BLaER1 (cell line): Measurements from ENCODE around the gene PLCG2.

Experiments
- H3K27ac ChIP-seq: shearing (Covaris generic); formaldehyde crosslinking; 2 replicates; pipeline ENCODE4 v1.8.1; 2022
- H3K27me3 ChIP-seq: shearing (Covaris generic); formaldehyde crosslinking; 2 replicates; pipeline ENCODE4 v1.8.1; 2022
- H3K36me3 ChIP-seq: shearing (Covaris generic); formaldehyde crosslinking; 2 replicates; pipeline ENCODE4 v1.8.1; 2022
- H3K4me1 ChIP-seq: shearing (Covaris generic); formaldehyde crosslinking; 2 replicates; pipeline ENCODE4 v1.8.1; 2022
- H3K4me2 ChIP-seq: shearing (Covaris generic); formaldehyde crosslinking; 2 replicates; pipeline ENCODE4 v1.8.1; 2022
- H3K4me3 ChIP-seq: shearing (Covaris generic); formaldehyde crosslinking; 2 replicates; pipeline ENCODE4 v1.8.1; 2022
- H3K9ac ChIP-seq: shearing (Covaris generic); formaldehyde crosslinking; 2 replicates; pipeline ENCODE4 v1.8.1; 2022
- H3K9me3 ChIP-seq: shearing (Covaris generic); formaldehyde crosslinking; 2 replicates; pipeline ENCODE4 v1.8.1; 2022
- H4K20me1 ChIP-seq: shearing (Covaris generic); formaldehyde crosslinking; 2 replicates; pipeline ENCODE4 v1.8.1; 2022
- Cebpa-rat ChIP-seq: shearing (Covaris generic); IDR thresholded peaks from 2 replicates; pipeline ENCODE4 v1.8.1; 2022

Gene PLCG2

DNA sequence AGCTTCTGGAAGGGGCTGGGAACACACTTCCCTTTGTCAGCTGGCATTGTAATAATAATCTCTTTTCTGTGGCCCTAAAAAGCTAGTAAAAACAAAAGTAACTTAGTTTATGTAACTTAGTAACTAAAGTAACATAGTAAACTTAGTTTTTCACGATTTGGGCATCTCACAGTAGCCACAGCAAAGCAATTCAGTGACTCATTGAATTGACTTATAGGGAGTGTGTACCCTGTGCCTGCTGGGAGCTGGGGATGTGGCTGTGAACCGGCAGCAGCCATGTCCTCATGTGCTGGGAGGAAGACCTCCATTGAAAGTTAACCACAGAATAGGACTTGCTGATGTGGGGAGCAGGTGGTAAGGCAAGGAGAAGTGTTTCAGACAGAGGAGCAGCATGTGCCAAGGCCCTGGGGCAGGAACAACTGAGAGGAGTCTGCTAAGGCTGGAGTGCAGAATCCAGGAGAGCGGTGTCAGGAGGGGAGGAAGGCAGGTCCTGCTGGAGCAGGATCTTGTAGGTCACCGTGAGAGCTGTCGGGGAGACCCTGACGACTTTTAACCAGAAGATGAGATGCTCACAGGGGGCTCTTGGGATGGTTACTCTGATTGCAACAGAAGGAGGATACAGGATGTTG lies 112.8 kb downstream of the PLCG2 start:
- Histone ChIP-seq H3K4me1 (no peaks in the 10 kb centered on the region), H4K20me1 (no peaks in the 10 kb centered on the region), H3K9ac (no peak overlapping the region), H3K27ac (no peak overlapping the region), H3K36me3 (peaks cover 67% of the 10 kb centered on the region), H3K4me2 (no peak overlapping the region), H3K9me3 (no peaks in the 10 kb centered on the region), H3K4me3 (no peak overlapping the region), H3K27me3 (no peaks in the 10 kb centered on the region)
- no peak for TF ChIP-seq Cebpa-rat

DNA sequence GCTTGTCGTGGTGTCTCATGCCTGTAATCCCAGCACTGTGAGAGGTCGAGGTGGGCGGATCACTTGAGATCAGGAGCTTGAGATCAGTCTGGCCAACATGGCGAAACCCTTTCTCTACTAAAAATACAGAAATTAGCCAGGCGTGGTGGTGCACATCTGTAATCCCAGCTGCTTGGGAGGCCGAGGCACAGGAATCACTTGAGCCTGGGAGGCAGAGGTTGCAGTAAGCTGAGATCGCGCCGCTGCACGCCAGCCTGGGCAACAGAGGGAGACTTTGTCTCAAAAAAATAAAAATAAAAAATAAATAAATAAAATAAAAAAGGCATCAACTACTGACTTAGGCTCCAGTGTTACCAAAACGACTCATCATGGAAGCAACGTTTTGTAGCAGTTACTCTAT lies 115.5 kb downstream of the PLCG2 start:
- no peak overlapping the region for H3K4me3 ChIP-seq
- no peaks in the 10 kb centered on the region for H3K4me1 ChIP-seq
- no peaks in the 10 kb centered on the region for H4K20me1 ChIP-seq
- H3K9ac ChIP-seq, result no peak overlapping the region
- peaks cover 90% of the 10 kb centered on the region for H3K36me3 ChIP-seq
- no peak for TF ChIP-seq Cebpa-rat
- H3K4me2 ChIP-seq, result no peak overlapping the region
- no peak overlapping the region for H3K27ac ChIP-seq
- H3K27me3 ChIP-seq, result no peaks in the 10 kb centered on the region
- no peaks in the 10 kb centered on the region for H3K9me3 ChIP-seq

DNA sequence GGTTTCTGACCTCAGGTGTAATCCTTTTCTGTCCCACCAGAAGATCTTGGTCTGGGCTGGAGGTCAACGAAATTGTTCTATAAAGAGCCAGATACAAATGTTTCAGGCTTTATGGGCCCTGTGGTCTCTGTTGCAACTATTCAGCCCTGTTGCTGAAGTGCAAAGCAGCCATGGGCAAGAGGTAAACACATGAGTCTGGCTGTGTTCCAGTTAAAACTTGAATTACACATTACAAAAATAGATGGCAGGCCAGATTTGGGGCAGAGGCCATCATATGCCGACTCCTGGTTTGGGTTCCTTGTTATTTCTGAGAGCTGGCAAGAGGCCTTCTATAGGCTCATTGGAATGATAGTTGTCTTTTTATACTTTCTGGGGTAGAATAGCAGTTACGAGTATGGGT lies 117.8 kb downstream of the PLCG2 start:
- no peaks in the 10 kb centered on the region for H4K20me1 ChIP-seq
- no peak overlapping the region for H3K9ac ChIP-seq
- H3K4me2 ChIP-seq, result no peak overlapping the region
- TF ChIP-seq Cebpa-rat, result no peak
- peaks cover under 1% of the 10 kb centered on the region; the same call in 1 of the 2 replicates for H3K9me3 ChIP-seq
- no peaks in the 10 kb centered on the region for H3K4me1 ChIP-seq
- H3K27me3 ChIP-seq, result no peaks in the 10 kb centered on the region
- no peak overlapping the region for H3K4me3 ChIP-seq
- H3K27ac ChIP-seq, result no peak overlapping the region
- H3K36me3 ChIP-seq, result peaks cover 96% of the 10 kb centered on the region

DNA sequence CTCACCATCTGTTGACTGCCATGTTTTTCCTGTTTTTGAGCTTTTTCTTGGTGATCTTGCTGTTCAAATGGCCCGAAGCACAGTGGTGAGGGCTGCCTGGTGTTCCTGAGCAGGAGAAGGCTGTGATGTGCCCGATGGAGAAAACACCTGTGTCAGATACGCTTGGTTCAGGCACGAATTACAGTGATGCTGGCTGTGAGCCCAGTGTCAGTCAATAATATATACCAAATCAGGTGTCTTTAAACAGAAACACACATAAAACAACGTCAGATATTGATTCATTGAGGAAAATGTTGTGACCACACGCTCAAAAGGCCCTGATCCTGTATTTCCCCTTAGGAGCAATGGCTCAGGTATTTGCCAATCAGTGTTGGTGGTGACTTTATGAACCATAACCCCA lies 120.5 kb downstream of the PLCG2 start:
- no peak for TF ChIP-seq Cebpa-rat
- Histone ChIP-seq H3K4me1 (no peaks in the 10 kb centered on the region), H3K9me3 (peaks cover 25% of the 10 kb centered on the region), H4K20me1 (no peaks in the 10 kb centered on the region), H3K27me3 (no peaks in the 10 kb centered on the region), H3K4me3 (no peak overlapping the region), H3K27ac (no peak overlapping the region), H3K9ac (no peak overlapping the region), H3K36me3 (peaks cover 96% of the 10 kb centered on the region), H3K4me2 (no peak overlapping the region)

DNA sequence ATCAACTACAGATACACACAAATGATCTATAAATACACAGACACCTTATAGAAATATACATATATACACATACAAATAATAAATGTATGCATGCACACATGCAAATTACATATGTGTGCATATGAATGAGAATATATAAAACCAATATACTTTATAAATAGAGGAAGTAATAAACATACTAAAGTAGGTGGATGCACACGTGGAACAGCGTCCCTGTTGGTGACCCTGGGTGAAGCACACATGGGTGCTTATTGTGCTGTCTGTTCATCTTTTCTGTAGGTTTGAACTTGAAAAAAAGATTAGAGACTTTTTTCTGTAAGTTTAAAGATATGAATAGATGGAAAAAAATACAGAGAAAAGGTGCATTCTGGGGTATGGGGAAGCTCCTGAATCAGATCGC lies 120.9 kb downstream of the PLCG2 start:
- no peak overlapping the region for H3K27ac ChIP-seq
- no peak overlapping the region for H3K4me3 ChIP-seq
- H3K9me3 ChIP-seq, result peaks cover 25% of the 10 kb centered on the region
- H3K4me2 ChIP-seq, result no peak overlapping the region
- H4K20me1 ChIP-seq, result no peaks in the 10 kb centered on the region
- H3K4me1 ChIP-seq, result no peaks in the 10 kb centered on the region
- no peak for TF ChIP-seq Cebpa-rat
- no peak overlapping the region for H3K9ac ChIP-seq
- H3K36me3 ChIP-seq, result peaks cover 96% of the 10 kb centered on the region
- H3K27me3 ChIP-seq, result no peaks in the 10 kb centered on the region

DNA sequence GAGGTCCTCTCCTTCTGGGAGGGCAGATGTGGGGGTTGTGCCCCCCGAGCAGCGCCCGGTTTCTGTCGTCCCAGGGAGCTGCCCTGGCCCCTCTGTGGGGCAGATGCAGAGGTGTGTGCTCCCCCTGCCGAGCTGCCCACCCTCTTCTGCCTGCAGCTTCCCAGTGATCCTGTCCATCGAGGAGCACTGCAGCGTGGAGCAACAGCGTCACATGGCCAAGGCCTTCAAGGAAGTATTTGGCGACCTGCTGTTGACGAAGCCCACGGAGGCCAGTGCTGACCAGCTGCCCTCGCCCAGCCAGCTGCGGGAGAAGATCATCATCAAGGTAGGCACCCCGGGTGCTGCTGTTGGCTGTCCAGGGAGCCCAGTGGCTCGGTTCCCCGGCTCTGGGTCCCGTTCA lies 121.4 kb downstream of the PLCG2 start:
- Histone ChIP-seq H3K27me3 (no peaks in the 10 kb centered on the region), H3K4me1 (no peaks in the 10 kb centered on the region), H3K4me3 (no peak overlapping the region), H3K27ac (no peak overlapping the region), H3K9me3 (peaks cover 25% of the 10 kb centered on the region), H3K4me2 (no peak overlapping the region), H3K36me3 (peaks cover 96% of the 10 kb centered on the region), H3K9ac (no peak overlapping the region), H4K20me1 (no peaks in the 10 kb centered on the region)
- no peak for TF ChIP-seq Cebpa-rat

DNA sequence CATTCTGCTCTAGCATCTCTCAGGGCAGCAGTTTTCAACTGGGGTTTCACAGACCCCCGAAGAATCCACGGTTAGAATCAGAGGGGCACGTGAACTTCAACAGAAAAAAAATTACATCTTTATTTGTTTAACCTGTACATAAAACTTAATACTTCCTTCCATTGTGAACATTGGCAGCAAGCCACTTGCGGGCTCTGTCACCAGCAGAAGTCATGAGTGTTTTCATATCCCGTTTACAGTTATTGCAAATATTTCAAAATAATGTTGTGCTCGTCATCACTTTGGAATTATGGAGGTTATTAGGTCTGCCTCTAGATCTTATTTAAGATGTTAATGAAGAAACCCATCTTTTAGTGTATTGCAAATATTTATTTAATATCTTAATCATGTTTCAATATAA lies 122.4 kb downstream of the PLCG2 start:
- peaks cover 25% of the 10 kb centered on the region for H3K9me3 ChIP-seq
- H3K36me3 ChIP-seq, result peaks cover 95% of the 10 kb centered on the region
- no peak for TF ChIP-seq Cebpa-rat

DNA sequence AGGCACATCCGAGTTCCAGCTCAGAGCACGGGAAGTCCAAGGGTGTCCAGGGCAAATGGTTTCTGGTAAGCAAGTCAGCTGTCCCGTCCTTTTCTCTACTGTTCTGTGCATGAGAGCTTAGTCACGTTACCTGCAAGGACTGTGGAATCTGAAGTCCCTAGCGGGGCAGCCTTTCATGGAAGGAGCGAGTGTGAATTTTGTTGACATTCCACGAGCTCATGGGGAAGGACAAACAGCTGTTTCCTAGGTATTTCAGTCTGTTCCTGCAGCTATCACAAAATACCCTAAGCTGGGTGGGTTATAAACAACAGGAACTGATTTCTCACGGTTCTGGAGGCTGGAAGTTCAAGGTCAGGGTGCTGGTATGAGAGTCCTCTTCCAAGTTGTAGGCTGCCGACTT lies 122.9 kb downstream of the PLCG2 start:
- no peak for TF ChIP-seq Cebpa-rat
- Histone ChIP-seq H3K4me1 (no peaks in the 10 kb centered on the region), H4K20me1 (no peaks in the 10 kb centered on the region), H3K27me3 (no peaks in the 10 kb centered on the region), H3K9ac (no peak overlapping the region), H3K9me3 (peaks cover 25% of the 10 kb centered on the region), H3K4me3 (no peak overlapping the region), H3K27ac (no peak overlapping the region), H3K4me2 (no peak overlapping the region), H3K36me3 (peaks cover 93% of the 10 kb centered on the region)

More for the DNA sequence above, 122.4 kb downstream of the PLCG2 start:
- no peaks in the 10 kb centered on the region for H3K4me1 ChIP-seq
- no peak overlapping the region for H3K4me3 ChIP-seq
- no peaks in the 10 kb centered on the region for H4K20me1 ChIP-seq
- H3K27me3 ChIP-seq, result no peaks in the 10 kb centered on the region
- no peak overlapping the region for H3K9ac ChIP-seq
- H3K4me2 ChIP-seq, result no peak overlapping the region
- no peak overlapping the region for H3K27ac ChIP-seq

DNA sequence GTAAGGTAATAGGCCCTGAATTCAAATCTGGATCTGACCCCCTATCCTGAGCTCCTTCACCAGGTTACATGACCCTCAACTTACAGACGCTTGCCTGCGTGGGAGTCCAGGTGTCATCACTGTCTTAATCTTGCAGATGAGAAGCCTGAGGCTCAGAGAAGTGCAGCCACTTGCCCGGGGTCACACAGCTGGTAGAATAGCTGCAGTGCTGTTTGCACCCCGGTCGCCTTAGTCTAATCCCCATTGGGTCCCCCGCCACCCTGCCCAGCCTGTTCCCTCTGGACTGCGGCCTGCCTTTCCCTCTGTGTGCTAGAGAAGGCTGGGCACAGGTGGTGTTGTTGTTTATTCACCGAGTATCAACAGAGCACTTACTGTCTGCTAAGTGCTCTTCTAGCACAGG lies 125.2 kb downstream of the PLCG2 start:
- Histone ChIP-seq H3K27ac (no peak overlapping the region), H3K4me2 (no peak overlapping the region), H3K9me3 (peaks cover 25% of the 10 kb centered on the region), H3K36me3 (peaks cover 93% of the 10 kb centered on the region), H3K27me3 (no peaks in the 10 kb centered on the region), H4K20me1 (no peaks in the 10 kb centered on the region), H3K4me1 (no peaks in the 10 kb centered on the region), H3K4me3 (no peak overlapping the region), H3K9ac (no peak overlapping the region)
- TF ChIP-seq Cebpa-rat, result no peak

DNA sequence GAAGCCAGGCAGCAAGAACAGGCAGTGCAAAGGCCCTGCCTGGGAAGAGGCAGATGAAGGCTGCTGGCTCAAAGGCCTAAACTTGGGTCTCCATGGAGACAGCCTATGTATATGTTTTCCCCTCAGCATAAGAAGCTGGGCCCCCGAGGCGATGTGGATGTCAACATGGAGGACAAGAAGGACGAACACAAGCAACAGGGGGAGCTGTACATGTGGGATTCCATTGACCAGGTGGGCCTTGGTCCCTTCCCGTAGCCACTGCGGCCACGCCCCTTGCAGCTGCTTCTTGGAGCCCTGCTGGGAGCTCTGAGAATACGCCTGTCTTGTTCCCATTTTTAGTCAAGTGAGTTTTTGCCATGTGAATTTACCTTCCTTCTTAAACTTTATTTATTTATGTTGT lies 126.2 kb downstream of the PLCG2 start:
- H3K4me1 ChIP-seq, result no peaks in the 10 kb centered on the region
- peaks cover 25% of the 10 kb centered on the region for H3K9me3 ChIP-seq
- no peak for TF ChIP-seq Cebpa-rat
- no peak overlapping the region for H3K27ac ChIP-seq
- no peak overlapping the region for H3K9ac ChIP-seq
- H3K27me3 ChIP-seq, result no peaks in the 10 kb centered on the region
- H3K36me3 ChIP-seq, result peaks cover 88% of the 10 kb centered on the region
- H3K4me2 ChIP-seq, result no peak overlapping the region
- H4K20me1 ChIP-seq, result no peaks in the 10 kb centered on the region
- H3K4me3 ChIP-seq, result no peak overlapping the region

DNA sequence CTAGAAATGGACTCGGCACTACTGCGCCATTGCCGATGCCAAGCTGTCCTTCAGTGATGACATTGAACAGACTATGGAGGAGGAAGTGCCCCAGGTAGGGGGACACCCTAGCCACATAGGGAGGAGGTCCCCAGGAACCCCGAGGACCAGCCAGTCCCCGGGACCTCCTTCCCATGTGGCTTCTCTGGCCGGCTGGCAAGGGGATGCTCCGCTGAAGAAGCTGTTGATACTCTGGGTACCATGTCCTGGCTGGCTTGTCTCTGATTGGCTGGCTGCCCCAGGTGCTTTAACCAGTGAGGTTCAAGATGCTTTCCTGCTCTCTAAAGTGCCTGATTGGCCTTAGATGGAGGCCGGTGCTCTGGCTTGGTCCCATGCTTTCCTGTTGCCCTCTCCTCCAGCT lies 128.6 kb downstream of the PLCG2 start:
- no peak for TF ChIP-seq Cebpa-rat
- Histone ChIP-seq H3K4me3 (no peak overlapping the region), H3K27ac (no peak overlapping the region), H3K36me3 (peaks cover 74% of the 10 kb centered on the region), H4K20me1 (no peaks in the 10 kb centered on the region), H3K4me1 (no peaks in the 10 kb centered on the region), H3K9ac (no peak overlapping the region), H3K4me2 (no peak overlapping the region), H3K9me3 (peaks cover 17% of the 10 kb centered on the region), H3K27me3 (no peaks in the 10 kb centered on the region)
